Measurements from ENCODE around the gene ERICH4. TPM values are rescaled to one million over a fixed set of nuclear protein-coding genes. Genes with fewer than 3 reads are reported as not detected.

Gene ERICH4
- total RNA-seq, 1 donor from 2014 or later, result not detected

DNA sequence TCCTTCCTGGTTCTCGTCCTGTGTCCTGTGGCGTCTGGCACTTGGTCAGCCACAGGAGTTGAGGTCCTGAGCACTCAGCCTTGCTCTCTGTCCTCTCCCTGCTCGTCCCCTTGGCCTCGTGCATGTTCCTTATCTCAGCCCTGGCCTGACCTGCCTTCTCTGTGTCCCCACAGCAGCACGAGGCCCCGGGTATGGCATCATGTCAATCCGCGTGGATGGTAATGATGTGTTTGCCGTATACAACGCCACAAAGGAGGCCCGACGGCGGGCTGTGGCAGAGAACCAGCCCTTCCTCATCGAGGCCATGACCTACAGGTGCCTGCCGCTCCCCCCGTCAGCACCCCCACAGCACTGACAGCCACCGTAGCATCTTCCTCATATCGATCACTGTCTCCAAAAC is 20.5 kb upstream of the ERICH4 start:
- H3K4me3 ChIP-seq (ENCODE audit: low read depth, low read length), result no peak overlapping the region
- no peaks in the 10 kb centered on the region for H3K27me3 ChIP-seq (ENCODE audit: control insufficient read depth, insufficient read depth, low read length)
- FAIRE-seq, result no peak
- peaks cover 30% of the 10 kb centered on the region for H3K36me3 ChIP-seq (ENCODE audit: control insufficient read depth, insufficient read depth, low read length)
- TF ChIP-seq CTCF (IDR thresholded peaks at IDR 0.05; ENCODE audit: insufficient read depth, low read length, severe bottlenecking), result no peak
- DNase-seq (ENCODE audit: low read depth), result no peak

DNA sequence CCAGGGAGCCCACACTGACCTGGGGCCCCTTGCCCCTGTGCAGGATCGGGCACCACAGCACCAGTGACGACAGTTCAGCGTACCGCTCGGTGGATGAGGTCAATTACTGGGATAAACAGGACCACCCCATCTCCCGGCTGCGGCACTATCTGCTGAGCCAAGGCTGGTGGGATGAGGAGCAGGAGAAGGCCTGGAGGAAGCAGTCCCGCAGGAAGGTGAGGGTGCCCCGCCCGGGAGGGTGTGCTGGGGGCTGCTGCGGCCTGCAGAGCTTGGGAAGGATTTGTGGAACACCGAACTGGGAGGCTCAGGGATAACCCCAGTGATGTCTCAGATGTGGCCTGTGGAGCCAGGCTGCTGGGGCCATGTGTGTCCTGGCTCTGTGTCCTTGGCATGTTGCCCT is 20.0 kb upstream of the ERICH4 start:
- TF ChIP-seq CTCF (IDR thresholded peaks at IDR 0.05; ENCODE audit: insufficient read depth, low read length, severe bottlenecking), result no peak
- no peaks in the 10 kb centered on the region for H3K27me3 ChIP-seq (ENCODE audit: control insufficient read depth, insufficient read depth, low read length)
- H3K36me3 ChIP-seq (ENCODE audit: control insufficient read depth, insufficient read depth, low read length), result peaks cover 30% of the 10 kb centered on the region
- DNase-seq (ENCODE audit: low read depth) (no peak), FAIRE-seq (no peak)
- no peak overlapping the region for H3K4me3 ChIP-seq (ENCODE audit: low read depth, low read length)

GRCh38 chr19:41424335-41425173 is 18.4 kb upstream of the ERICH4 start:
- peak; percentile 70 for FAIRE-seq
- no peak for DNase-seq (ENCODE audit: low read depth)
- Histone ChIP-seq H3K27me3 (ENCODE audit: control insufficient read depth, insufficient read depth, low read length) (no peaks in the 10 kb centered on the region), H3K36me3 (ENCODE audit: control insufficient read depth, insufficient read depth, low read length) (peaks cover 26% of the 10 kb centered on the region), H3K4me3 (ENCODE audit: low read depth, low read length) (no peak overlapping the region)
- TF ChIP-seq CTCF (IDR thresholded peaks at IDR 0.05; ENCODE audit: insufficient read depth, low read length, severe bottlenecking), result no peak

- FAIRE-seq (no peak), DNase-seq (ENCODE audit: low read depth) (no peak)
- Histone ChIP-seq H3K36me3 (ENCODE audit: control insufficient read depth, insufficient read depth, low read length) (peaks cover 22% of the 10 kb centered on the region), H3K27me3 (ENCODE audit: control insufficient read depth, insufficient read depth, low read length) (no peaks in the 10 kb centered on the region), H3K4me3 (ENCODE audit: low read depth, low read length) (no peak overlapping the region)
- no peak for TF ChIP-seq CTCF (IDR thresholded peaks at IDR 0.05; ENCODE audit: insufficient read depth, low read length, severe bottlenecking)
Measured at GRCh38 chr19:41425174-41426115, 17.5 kb upstream of the ERICH4 start.

GRCh38 chr19:41426116-41426841 is 16.7 kb upstream of the ERICH4 start:
- Histone ChIP-seq H3K27me3 (ENCODE audit: control insufficient read depth, insufficient read depth, low read length) (no peaks in the 10 kb centered on the region), H3K4me3 (ENCODE audit: low read depth, low read length) (peak overlapping the region; percentile 65), H3K36me3 (ENCODE audit: control insufficient read depth, insufficient read depth, low read length) (peaks cover 18% of the 10 kb centered on the region)
- FAIRE-seq (no peak), DNase-seq (ENCODE audit: low read depth) (no peak)
- TF ChIP-seq CTCF (IDR thresholded peaks at IDR 0.05; ENCODE audit: insufficient read depth, low read length, severe bottlenecking), result no peak
